GM06990 (cell line): ENCODE results near the gene SSR1.
"Not testable (repeated sequence)": the region's sequence is repeated elsewhere in the genome, so short reads cannot be mapped to it uniquely, and the experiment has no call there.

Source experiments
- DNase-seq: peaks from one replicate; pipeline ENCODE4 v3.0.0-alpha.2; 2011; ENCODE audit not compliant: insufficient read length; ENCODE audit errors: extremely low read depth
- H3K27me3 ChIP-seq: replicated peaks from 2 replicates; pipeline ENCODE4 v1.6.0; 2011; ENCODE audit warnings: low read length; ENCODE audit not compliant: control insufficient read depth, insufficient read depth
- H3K36me3 ChIP-seq: 2 replicates; pipeline ENCODE4 v1.5.1; 2011; ENCODE audit warnings: low read length; ENCODE audit not compliant: control insufficient read depth, insufficient read depth
- H3K4me3 ChIP-seq: replicated peaks from 2 replicates; pipeline ENCODE4 v1.5.1; 2011; ENCODE audit warnings: low read depth, mild to moderate bottlenecking, control low read depth, low read length
- TF ChIP-seq, protein P1 (sequence below): IDR thresholded peaks from 2 replicates; pipeline ENCODE4 v1.5.1; 2011; ENCODE audit warnings: low read length, control low read depth, mild to moderate bottlenecking, inconsistent platforms; ENCODE audit not compliant: insufficient read depth, poor library complexity, severe bottlenecking

Gene SSR1

GRCh38 chr6:7317538-7317937, 4.5 kb upstream of the SSR1 start:
- Histone ChIP-seq H3K27me3 (no peaks in the 10 kb centered on the region), H3K36me3 (no peaks in the 10 kb centered on the region), H3K4me3 (no peak overlapping the region)
- DNase-seq, result no peak
- TF ChIP-seq, protein P1, sequence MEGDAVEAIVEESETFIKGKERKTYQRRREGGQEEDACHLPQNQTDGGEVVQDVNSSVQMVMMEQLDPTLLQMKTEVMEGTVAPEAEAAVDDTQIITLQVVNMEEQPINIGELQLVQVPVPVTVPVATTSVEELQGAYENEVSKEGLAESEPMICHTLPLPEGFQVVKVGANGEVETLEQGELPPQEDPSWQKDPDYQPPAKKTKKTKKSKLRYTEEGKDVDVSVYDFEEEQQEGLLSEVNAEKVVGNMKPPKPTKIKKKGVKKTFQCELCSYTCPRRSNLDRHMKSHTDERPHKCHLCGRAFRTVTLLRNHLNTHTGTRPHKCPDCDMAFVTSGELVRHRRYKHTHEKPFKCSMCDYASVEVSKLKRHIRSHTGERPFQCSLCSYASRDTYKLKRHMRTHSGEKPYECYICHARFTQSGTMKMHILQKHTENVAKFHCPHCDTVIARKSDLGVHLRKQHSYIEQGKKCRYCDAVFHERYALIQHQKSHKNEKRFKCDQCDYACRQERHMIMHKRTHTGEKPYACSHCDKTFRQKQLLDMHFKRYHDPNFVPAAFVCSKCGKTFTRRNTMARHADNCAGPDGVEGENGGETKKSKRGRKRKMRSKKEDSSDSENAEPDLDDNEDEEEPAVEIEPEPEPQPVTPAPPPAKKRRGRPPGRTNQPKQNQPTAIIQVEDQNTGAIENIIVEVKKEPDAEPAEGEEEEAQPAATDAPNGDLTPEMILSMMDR, result no peak

DNA sequence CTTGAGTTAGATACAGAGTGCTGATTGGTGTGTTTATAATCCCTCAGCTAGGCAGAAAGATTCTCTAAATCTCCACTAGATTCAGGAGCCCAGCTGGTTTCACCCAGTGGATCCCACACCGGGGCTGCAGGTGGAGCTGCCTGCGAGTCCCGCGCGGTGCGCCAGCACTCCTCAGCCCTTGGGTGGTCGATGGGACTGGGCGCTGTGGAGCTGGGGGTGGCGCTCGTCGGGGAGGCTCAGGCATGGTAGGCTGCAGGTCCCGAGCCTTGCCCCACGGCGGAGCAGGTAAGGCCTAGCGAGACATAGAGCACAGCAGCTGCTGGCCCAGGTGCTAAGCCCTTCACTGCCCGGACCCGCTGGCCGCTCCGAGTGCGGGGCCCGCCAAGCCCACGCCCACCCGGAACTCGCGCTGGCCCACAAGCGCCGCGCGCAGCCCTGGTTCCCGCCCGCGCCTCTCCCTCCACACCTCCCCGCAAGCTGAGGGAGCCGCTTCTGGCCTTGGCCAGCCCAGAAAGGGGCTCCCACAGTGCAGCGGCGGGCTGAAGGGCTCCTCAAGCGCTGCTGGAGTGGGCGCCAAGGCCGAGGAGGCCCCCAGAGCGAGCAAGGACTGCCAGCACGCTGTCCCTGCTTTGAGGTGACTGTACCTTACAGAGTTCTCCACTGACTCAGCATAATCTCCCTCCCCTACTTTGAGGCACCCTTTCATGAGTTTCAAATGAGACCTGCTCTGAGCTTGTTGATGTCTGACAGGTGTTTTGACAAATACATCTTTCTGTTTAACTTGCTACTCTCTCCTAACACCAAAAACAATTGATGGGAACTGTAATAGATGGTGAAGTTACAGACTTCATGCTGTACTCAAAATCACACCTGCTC, 3.9 kb upstream of the SSR1 start:
- Histone ChIP-seq H3K4me3 (no peak overlapping the region), H3K36me3 (no peaks in the 10 kb centered on the region), H3K27me3 (no peaks in the 10 kb centered on the region)
- no peak for DNase-seq
- TF ChIP-seq, protein P1, result no peak

DNA sequence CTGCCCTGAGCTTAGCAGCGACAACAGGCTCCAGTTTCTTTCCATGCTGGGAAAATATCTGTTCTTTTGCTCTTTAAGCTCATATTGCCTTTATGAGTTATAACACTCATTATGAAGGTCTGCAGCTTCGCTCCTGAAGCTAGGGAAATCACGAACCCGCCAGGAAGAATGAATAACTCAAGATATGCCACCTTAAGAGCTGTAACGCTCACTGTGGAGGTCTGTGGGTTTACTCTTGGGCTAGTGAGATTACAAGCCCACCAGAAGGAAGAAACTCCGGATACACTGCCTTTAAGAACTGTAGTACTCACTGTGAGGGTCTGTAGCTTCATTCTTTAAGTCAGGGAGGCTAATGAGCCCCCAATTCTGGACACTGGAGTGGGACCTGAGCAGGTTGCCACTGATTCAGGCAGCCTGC, 3.0 kb upstream of the SSR1 start:
- DNase-seq, result no peak
- H3K4me3 ChIP-seq, result no peak overlapping the region
- no peaks in the 10 kb centered on the region for H3K27me3 ChIP-seq
- TF ChIP-seq, protein P1, result no peak
- no peaks in the 10 kb centered on the region for H3K36me3 ChIP-seq

GRCh38 chr6:7315087-7315947, 2.3 kb upstream of the SSR1 start:
- not testable (repeated sequence) for DNase-seq, H3K27me3 ChIP-seq, H3K4me3 ChIP-seq, H3K36me3 ChIP-seq

- no peak overlapping the region for H3K4me3 ChIP-seq
- no peak for DNase-seq
- H3K36me3 ChIP-seq, result no peaks in the 10 kb centered on the region; the same call in 1 of the 2 replicates
- H3K27me3 ChIP-seq, result no peaks in the 10 kb centered on the region
- TF ChIP-seq, protein P1, result no peak
Measured at GRCh38 chr6:7314414-7314813, 1.4 kb upstream of the SSR1 start.
